Omental fat pad (tissue), 4 donors: Measurements from ENCODE around the gene ZER1. TPM values are rescaled to one million over a fixed set of nuclear protein-coding genes. Genes with fewer than 3 reads are reported as not detected.

Source experiments
- ATAC-seq: fragments of 150-250 bp; one replicate; pipeline ENCODE4 v1.9.1; 2016; ENCODE audit warnings: mild to moderate bottlenecking, moderate library complexity; ENCODE audit not compliant: low FRiP score
- DNase-seq: peaks from one replicate; pipeline ENCODE4 v3.0.0-alpha.2; 2019; ENCODE audit warnings: low spot score
- total RNA-seq, 4 donors: library from RNA; depleted of rRNA; stranded (reverse); fragments of >200 nt; gene quantifications; one replicate each; pipeline ENCODE4 v1.1.0, GENCODE V29; 2016
- TF ChIP-seq, protein P1 (sequence below), 3 donors: fragments of 450-650 bp; IDR thresholded peaks; one replicate each; pipeline ENCODE4 v1.5.1; 2016 to 2017; ENCODE audit warnings: antibody characterized with exemption in 3 of 3, mild to moderate bottlenecking in 3 of 3, moderate library complexity in 2 of 3

ZER1 gene
- total RNA-seq, 4 donors from 2014 or later = 20.9 to 43.1 (median 30.7) TPM

- DNase-seq = no peak
- ATAC-seq = no peak
- TF ChIP-seq, protein P1, sequence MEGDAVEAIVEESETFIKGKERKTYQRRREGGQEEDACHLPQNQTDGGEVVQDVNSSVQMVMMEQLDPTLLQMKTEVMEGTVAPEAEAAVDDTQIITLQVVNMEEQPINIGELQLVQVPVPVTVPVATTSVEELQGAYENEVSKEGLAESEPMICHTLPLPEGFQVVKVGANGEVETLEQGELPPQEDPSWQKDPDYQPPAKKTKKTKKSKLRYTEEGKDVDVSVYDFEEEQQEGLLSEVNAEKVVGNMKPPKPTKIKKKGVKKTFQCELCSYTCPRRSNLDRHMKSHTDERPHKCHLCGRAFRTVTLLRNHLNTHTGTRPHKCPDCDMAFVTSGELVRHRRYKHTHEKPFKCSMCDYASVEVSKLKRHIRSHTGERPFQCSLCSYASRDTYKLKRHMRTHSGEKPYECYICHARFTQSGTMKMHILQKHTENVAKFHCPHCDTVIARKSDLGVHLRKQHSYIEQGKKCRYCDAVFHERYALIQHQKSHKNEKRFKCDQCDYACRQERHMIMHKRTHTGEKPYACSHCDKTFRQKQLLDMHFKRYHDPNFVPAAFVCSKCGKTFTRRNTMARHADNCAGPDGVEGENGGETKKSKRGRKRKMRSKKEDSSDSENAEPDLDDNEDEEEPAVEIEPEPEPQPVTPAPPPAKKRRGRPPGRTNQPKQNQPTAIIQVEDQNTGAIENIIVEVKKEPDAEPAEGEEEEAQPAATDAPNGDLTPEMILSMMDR (IDR thresholded peaks at IDR 0.05) = no peak
These were observed 64.9 kb downstream of the ZER1 start for GRCh38 chr9:128706671-128707381.

DNA sequence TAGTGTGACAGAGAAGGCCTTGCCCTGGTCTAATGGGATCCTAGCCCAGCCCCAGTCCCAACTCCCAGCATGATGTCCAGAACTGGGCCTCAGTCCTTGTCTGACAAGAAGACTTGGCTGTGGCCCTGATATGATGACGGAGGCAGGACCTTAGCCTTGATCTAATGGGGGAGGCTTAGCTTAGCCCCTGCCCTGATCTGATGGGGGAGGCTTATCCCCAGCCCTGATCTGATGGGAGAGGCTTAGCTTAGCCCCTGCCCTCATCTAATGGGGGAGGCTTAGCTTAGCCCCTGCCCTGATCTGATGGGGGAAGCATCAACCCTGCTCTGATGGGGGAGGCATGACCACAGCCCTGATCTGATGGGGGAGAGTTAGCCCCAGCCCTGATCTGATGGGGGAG, 65.7 kb downstream of the ZER1 start:
- TF ChIP-seq, protein P1 (IDR thresholded peaks at IDR 0.05) = no peak
- no peak for ATAC-seq
- DNase-seq = no peak

GRCh38 chr9:128705051-128705965, 66.4 kb downstream of the ZER1 start:
- DNase-seq = no peak
- TF ChIP-seq, protein P1 (IDR thresholded peaks at IDR 0.05) = no peak
- ATAC-seq = no peak

DNA sequence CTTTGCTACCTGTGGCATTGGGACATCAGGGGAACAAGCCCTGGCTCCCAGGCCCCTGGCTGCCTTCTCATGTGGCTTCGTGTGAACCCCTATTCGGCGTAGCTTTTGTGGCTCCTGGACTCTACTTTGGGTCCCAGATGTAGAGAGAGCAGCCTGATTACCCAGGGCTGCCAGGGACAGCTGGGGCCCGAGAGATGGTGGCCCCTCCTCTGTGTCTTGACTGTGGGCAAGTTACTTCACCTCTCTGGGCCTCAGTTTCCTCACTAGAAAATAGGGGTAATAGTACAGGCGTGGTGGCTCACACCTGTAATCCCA, 67.4 kb downstream of the ZER1 start:
- no peak for DNase-seq
- ATAC-seq = no peak
- TF ChIP-seq, protein P1 (IDR thresholded peaks at IDR 0.05) = no peak

- peak; percentile 15 for ATAC-seq
- DNase-seq = no peak
These were observed 67.9 kb downstream of the ZER1 start for GRCh38 chr9:128703616-128704355.

GRCh38 chr9:128702949-128703615, 68.6 kb downstream of the ZER1 start:
- ATAC-seq (peak; percentile 9), DNase-seq (no peak)
- TF ChIP-seq, protein P1 (IDR thresholded peaks at IDR 0.05) = no peak

More at GRCh38 chr9:128703616-128704355, 67.9 kb downstream of the ZER1 start:
- TF ChIP-seq, protein P1 (IDR thresholded peaks at IDR 0.05) = no peak
